ENCODE data around the gene NOX1.

GRCh38 chrX:100870527-100870926, 3.6 kb downstream of the NOX1 start:
- TF ChIP-seq POLR2A (IDR thresholded peaks at IDR 0.05; ENCODE audit: extremely low read depth, insufficient read length) = no peak
- no peak for TF ChIP-seq CTCF (IDR thresholded peaks at IDR 0.05; ENCODE audit: low read depth, low read length)
- TF ChIP-seq MAX (IDR thresholded peaks at IDR 0.05; ENCODE audit: low read depth, low read length) = no peak
- TF ChIP-seq MYC (IDR thresholded peaks at IDR 0.05; ENCODE audit: low read depth, low read length) = no peak

Data from NB4 (cell line).